GM12892 (cell line): Measurements from ENCODE around the gene AKAP13.

ENCODE experiments used
- POLR2A ChIP-seq: IDR thresholded peaks from 2 replicates; pipeline ENCODE4 v1.6.1; 2011; ENCODE audit warnings: low read depth, low read length, control low read depth
- POLR2AphosphoS5 ChIP-seq: IDR thresholded peaks from 2 replicates; pipeline ENCODE4 v1.6.1; 2011; ENCODE audit warnings: low read depth, low read length, control low read depth
- TAF1 ChIP-seq: IDR thresholded peaks from 2 replicates; pipeline ENCODE4 v1.6.1; 2011; ENCODE audit warnings: low read depth, mild to moderate bottlenecking, control low read depth, low read length, borderline replicate concordance

DNA sequence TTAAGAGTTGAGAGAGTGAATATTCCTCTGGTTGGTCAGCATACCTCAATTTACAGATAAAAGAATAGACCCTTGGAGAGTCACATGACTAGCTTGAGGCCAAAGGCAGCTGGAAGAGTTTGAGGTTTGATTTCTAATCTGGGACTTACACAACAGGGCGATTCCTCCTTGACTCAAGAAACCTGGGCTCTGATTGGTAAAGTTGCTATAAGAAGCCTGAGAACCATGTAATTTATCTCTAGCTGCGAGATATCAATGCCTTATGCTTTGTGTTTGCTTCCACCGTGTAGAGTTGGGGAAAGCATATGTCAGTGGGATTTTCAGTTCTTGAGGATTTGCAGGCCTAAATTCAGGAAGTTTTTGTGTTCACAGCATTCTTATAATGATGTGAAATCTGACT lies 208.3 kb downstream of the AKAP13 start:
- TF ChIP-seq POLR2AphosphoS5 (no peak), POLR2A (no peak), TAF1 (no peak)
